ENCODE data around the gene SPATA22.

DNA sequence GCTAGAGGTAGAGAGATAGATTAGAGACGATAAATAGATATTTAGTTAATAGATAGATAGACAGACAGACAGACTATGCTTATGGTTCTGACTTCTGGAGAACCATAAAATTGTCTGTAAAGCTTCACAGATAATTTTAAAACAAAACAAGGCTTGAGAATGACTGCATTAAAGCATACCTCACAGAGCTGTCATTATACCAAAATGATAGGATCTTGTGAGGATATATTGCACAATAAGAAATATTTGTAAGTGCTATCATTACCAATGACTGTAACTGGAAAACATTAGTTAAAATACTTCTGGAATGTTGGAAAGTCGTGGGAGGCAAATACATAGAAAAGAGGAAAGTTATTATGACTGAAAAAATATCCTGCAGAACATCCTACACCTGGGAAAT lies 69.8 kb downstream of the SPATA22 start:
- TF ChIP-seq, protein P1, sequence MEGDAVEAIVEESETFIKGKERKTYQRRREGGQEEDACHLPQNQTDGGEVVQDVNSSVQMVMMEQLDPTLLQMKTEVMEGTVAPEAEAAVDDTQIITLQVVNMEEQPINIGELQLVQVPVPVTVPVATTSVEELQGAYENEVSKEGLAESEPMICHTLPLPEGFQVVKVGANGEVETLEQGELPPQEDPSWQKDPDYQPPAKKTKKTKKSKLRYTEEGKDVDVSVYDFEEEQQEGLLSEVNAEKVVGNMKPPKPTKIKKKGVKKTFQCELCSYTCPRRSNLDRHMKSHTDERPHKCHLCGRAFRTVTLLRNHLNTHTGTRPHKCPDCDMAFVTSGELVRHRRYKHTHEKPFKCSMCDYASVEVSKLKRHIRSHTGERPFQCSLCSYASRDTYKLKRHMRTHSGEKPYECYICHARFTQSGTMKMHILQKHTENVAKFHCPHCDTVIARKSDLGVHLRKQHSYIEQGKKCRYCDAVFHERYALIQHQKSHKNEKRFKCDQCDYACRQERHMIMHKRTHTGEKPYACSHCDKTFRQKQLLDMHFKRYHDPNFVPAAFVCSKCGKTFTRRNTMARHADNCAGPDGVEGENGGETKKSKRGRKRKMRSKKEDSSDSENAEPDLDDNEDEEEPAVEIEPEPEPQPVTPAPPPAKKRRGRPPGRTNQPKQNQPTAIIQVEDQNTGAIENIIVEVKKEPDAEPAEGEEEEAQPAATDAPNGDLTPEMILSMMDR (IDR thresholded peaks at IDR 0.05; ENCODE audit: low read depth, low read length, poor library complexity, severe bottlenecking) = no peak
- no peak for TF ChIP-seq EZH2phosphoT487 (IDR thresholded peaks at IDR 0.05; ENCODE audit: borderline replicate concordance, low read length)

Measured in DOHH2 (cell line).